Ascending aorta (tissue), 2 donors: ENCODE results near the gene STK36. TPM values are rescaled to one million over a fixed set of nuclear protein-coding genes. Genes with fewer than 3 reads are reported as not detected.
A peak's percentile ranks its signal among the peaks of the same experiment; 100 is the strongest.

Source experiments
- DNase-seq, 2 donors: peaks; one replicate each; pipeline ENCODE4 v3.0.0-alpha.2; 2019; ENCODE audit warnings: low spot score in 2 of 2
- H3K27ac ChIP-seq, 2 donors: fragments of 200-600 bp; sonication (generic); one replicate each; pipeline ENCODE4 v1.5.1; 2016 to 2017; ENCODE audit warnings: mild to moderate bottlenecking in 1 of 2
- H3K27me3 ChIP-seq: fragments of 200-600 bp; sonication (generic); one replicate; pipeline ENCODE4 v1.5.1; 2017
- H3K36me3 ChIP-seq, 2 donors: fragments of 200-600 bp; sonication (generic); one replicate each; pipeline ENCODE4 v1.5.1; 2016
- H3K4me1 ChIP-seq, 2 donors: fragments of 200-600 bp; sonication (generic); one replicate each; pipeline ENCODE4 v1.5.1; 2016 to 2017; ENCODE audit warnings: mild to moderate bottlenecking in 1 of 2
- H3K4me3 ChIP-seq, 2 donors: fragments of 200-600 bp; sonication (generic); one replicate each; pipeline ENCODE4 v1.5.1; 2016 to 2017; ENCODE audit warnings: mild to moderate bottlenecking in 1 of 2
- H3K9me3 ChIP-seq, 2 donors: fragments of 200-600 bp; sonication (generic); one replicate each; pipeline ENCODE4 v1.5.1; 2016
- intact Hi-C: fragments of 100-400 bp; cut with DNase I; formaldehyde crosslinking; loops from one replicate; pipeline ENCODE4 v1.15.1; 2023
- total RNA-seq: library from RNA; depleted of rRNA; stranded (reverse); fragments of >200 nt; gene quantifications from one replicate; pipeline ENCODE4 v1.1.0, GENCODE V29; 2016
- TF ChIP-seq, protein P1 (sequence below), 3 experiments: fragments of 200-600 bp in 2 of 3; fragments of 450-650 bp in 1 of 3; sonication (generic) in 2 of 3; IDR thresholded peaks; one replicate each; pipeline ENCODE4 v1.5.1; 2016 to 2019; ENCODE audit warnings: antibody characterized with exemption in 3 of 3, mild to moderate bottlenecking in 1 of 3, moderate library complexity in 1 of 3

The STK36 gene
- total RNA-seq, 1 donor from 2014 or later = 17.7 TPM

DNA sequence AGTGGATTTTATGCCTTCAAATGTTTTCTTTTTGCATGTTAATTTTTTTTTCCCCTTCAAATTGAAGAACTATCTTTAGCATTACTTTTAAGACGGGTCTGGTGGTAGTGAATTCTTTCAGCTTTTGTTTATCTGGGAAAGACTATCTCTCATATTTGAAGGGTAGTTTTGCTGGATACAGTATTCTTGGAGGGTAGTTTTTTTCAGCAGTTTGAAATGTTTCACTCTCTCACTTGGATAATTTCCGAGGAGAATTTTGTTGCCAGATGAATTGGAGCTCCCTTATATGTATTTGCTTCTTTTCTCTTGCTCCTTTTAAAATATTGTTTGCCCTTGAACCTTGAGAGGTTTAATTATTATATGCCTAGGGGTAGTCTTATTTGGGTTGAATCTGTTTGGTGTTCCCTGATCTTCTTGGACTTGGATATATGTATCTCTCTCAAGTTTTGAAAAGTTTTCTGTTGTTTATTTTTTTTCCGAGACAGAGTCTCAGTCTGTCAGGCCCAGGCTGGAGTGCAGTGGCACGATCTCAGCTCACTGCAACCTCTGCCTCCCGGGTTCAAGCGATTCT, 54.2 kb downstream of the STK36 start:
- intact Hi-C loops = no loop called here
- H3K27ac ChIP-seq = no peak overlapping the region
- no peaks in the 10 kb centered on the region for H3K27me3 ChIP-seq
- no peak for DNase-seq
- peaks cover 0 to 20% of the 10 kb centered on the region in 2 donors for H3K9me3 ChIP-seq
- H3K4me3 ChIP-seq = no peak overlapping the region
- H3K4me1 ChIP-seq = no peaks in the 10 kb centered on the region
- H3K36me3 ChIP-seq = no peaks in the 10 kb centered on the region
- TF ChIP-seq, protein P1, sequence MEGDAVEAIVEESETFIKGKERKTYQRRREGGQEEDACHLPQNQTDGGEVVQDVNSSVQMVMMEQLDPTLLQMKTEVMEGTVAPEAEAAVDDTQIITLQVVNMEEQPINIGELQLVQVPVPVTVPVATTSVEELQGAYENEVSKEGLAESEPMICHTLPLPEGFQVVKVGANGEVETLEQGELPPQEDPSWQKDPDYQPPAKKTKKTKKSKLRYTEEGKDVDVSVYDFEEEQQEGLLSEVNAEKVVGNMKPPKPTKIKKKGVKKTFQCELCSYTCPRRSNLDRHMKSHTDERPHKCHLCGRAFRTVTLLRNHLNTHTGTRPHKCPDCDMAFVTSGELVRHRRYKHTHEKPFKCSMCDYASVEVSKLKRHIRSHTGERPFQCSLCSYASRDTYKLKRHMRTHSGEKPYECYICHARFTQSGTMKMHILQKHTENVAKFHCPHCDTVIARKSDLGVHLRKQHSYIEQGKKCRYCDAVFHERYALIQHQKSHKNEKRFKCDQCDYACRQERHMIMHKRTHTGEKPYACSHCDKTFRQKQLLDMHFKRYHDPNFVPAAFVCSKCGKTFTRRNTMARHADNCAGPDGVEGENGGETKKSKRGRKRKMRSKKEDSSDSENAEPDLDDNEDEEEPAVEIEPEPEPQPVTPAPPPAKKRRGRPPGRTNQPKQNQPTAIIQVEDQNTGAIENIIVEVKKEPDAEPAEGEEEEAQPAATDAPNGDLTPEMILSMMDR (IDR thresholded peaks at IDR 0.05) = no peak

DNA sequence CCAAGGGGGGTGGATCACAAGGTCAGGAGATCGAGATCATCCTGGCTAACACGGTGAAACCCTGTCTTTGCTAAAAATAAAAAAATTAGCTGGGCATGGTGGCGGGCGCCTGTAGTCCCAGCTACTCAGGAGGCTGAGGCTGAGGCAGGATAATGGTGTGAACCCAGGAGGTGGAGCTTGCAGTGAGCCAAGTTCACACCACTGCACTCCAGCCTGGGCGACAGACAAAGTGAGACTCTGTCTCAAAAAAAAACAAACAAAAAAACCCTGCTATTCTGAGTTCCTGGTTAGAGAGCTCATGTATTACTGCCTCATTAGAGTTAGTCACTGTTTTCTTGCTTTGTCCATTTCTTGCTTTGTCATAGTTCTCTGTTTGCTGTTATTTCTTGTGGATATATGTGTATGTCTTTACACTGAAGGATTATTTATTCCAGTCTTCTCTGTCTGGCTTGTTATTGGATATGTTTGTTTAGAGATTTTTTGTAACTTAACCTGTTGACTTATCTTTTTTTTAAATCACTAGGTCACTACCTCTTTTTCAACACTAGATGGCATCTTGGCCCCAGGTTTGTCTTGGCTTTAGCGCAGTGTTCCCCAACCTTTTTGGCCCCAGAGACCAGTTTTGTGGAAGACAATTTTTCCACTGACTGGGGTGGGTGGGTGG, 55.7 kb downstream of the STK36 start:
- TF ChIP-seq, protein P1 (IDR thresholded peaks at IDR 0.05) = peak; percentile 20 to 39 (median 23)
- Histone ChIP-seq H3K9me3 (peaks cover 0 to 20% of the 10 kb centered on the region in 2 donors), H3K4me1 (peaks cover 3 to 9% of the 10 kb centered on the region in 2 donors), H3K4me3 (no peak overlapping the region), H3K27me3 (no peaks in the 10 kb centered on the region), H3K36me3 (no peaks in the 10 kb centered on the region), H3K27ac (no peak overlapping the region)
- no peak for DNase-seq
- intact Hi-C loops = no loop called here

DNA sequence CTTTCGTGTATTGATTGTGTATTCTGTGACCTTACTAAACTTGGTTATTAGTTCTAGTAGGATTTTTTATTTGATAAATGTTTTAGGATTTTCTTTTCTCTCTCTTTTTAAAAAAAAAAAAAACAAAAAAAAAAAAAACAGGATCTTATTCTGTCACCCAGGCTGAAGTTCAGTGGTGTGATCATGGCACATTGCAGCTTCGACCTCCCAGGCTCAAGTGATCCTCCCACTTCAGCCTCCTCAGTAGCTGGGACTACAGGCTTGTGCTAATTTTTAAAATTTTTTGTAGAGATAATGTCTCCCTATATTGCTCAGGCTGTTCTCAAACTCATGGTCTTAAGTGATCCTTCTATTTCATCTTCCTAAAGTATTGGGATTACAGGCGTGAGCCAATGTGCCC, 57.8 kb downstream of the STK36 start:
- no peaks in the 10 kb centered on the region for H3K27me3 ChIP-seq
- peaks cover 3 to 9% of the 10 kb centered on the region in 2 donors for H3K4me1 ChIP-seq
- no peaks in the 10 kb centered on the region for H3K36me3 ChIP-seq
- no peak overlapping the region for H3K27ac ChIP-seq
- DNase-seq = no peak
- H3K9me3 ChIP-seq = peaks cover 0 to 20% of the 10 kb centered on the region in 2 donors
- TF ChIP-seq, protein P1 (IDR thresholded peaks at IDR 0.05) = no peak
- no peak overlapping the region for H3K4me3 ChIP-seq
- intact Hi-C loops = loop anchor here (1.0 to 5.0 kb wide), 2 partner anchors 103 to 118 kb away; partner anchors contain the start of gene PRKAG3

DNA sequence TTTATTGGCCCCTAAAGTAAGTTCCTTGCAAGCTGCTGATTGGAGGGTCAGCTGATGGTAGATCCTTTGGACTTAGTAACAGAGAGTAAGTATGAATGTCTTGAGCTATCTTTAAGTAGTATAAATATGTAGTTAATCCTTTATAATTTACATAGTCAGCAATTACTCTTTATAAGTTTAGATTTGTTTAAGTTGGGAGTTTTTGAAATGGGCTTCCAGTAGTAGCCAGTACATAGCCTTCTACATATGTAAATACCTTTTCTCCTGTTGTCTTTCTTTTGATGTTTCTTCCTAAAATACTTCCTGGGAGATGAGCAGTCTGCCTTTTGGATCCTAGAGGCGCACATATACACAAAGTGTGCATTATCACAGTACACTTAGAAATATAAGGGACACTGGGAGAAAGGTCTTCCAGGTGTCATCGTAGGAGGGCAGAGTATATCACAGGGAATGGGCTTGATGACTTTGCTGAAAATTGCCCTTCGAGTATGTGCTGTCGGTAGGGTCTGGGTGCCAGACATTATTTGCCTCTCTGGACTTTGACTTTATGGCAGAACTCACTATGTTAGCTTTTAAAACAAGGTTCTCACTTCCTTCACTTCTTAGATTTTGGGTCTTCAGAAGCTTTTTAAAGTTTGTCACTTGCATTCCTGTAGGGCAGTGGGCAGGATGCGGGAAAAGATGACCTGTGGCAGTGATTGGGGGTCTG, 60.3 kb downstream of the STK36 start:
- Histone ChIP-seq H3K4me1 (peaks cover 3 to 9% of the 10 kb centered on the region in 2 donors), H3K27me3 (no peaks in the 10 kb centered on the region), H3K9me3 (peaks cover 0 to 6% of the 10 kb centered on the region in 2 donors), H3K36me3 (no peaks in the 10 kb centered on the region), H3K4me3 (no peak overlapping the region), H3K27ac (peak overlapping the region in 1 of 2 donors; percentile 66)
- intact Hi-C loops = loop anchor here (5.0 kb wide), 1 partner anchor 100 kb away; the partner anchor contains the start of gene PRKAG3
- no peak for DNase-seq
- TF ChIP-seq, protein P1 (IDR thresholded peaks at IDR 0.05) = no peak

DNA sequence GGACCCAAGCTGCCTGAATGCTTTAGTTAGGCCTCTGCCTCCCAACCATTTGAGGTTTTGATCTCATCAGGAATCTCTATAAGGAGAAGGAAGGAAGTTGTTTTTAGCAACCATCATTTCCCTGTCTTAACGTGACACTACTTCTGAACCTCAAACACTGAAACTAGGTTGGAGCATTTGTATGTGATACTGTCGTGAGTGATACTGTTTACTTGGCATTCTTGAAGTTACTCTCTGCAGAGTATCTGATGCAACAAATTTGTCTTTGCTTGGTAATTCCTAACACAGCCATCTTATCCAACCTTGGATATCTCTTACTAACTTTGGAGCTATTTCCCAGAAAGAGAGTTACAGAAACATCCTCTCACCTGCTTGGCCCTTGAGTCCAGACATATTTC, 60.9 kb downstream of the STK36 start:
- DNase-seq = no peak
- Histone ChIP-seq H3K36me3 (peaks cover under 1 to 2% of the 10 kb centered on the region in 2 donors), H3K27me3 (no peaks in the 10 kb centered on the region), H3K9me3 (peaks cover 0 to under 1% of the 10 kb centered on the region in 2 donors), H3K4me1 (peaks cover 3 to 9% of the 10 kb centered on the region in 2 donors), H3K27ac (peak overlapping the region in 1 of 2 donors; percentile 66), H3K4me3 (no peak overlapping the region)
- intact Hi-C loops = loop anchor here (5.0 kb wide), 1 partner anchor 100 kb away; the partner anchor contains the start of gene PRKAG3
- TF ChIP-seq, protein P1 (IDR thresholded peaks at IDR 0.05) = no peak
